Parathyroid adenoma (tissue), 2 donors: ENCODE data around the gene SKIC8.

Experiments used
- H2AFZ ChIP-seq: fragments of 300-600 bp; sonication (generic); one replicate; pipeline ENCODE4 v1.7.0; 2017; ENCODE audit warnings: antibody characterized with exemption, mild to moderate bottlenecking
- H3K27ac ChIP-seq: fragments of 300-600 bp; sonication (generic); one replicate; pipeline ENCODE4 v1.7.0; 2017
- H3K27me3 ChIP-seq: fragments of 300-600 bp; sonication (generic); one replicate; pipeline ENCODE4 v1.7.0; 2017; ENCODE audit warnings: low read length; ENCODE audit not compliant: control insufficient read depth, insufficient read depth
- H3K36me3 ChIP-seq: fragments of 300-600 bp; sonication (generic); one replicate; pipeline ENCODE4 v1.7.0; 2017; ENCODE audit warnings: low read length; ENCODE audit not compliant: control insufficient read depth, insufficient read depth
- H3K4me1 ChIP-seq: fragments of 300-600 bp; sonication (generic); one replicate; pipeline ENCODE4 v1.7.0; 2017; ENCODE audit warnings: control low read depth
- H3K4me2 ChIP-seq: fragments of 300-600 bp; sonication (generic); one replicate; pipeline ENCODE4 v1.7.0; 2017; ENCODE audit warnings: low read length
- H3K4me3 ChIP-seq: fragments of 300-600 bp; sonication (generic); one replicate; pipeline ENCODE4 v1.7.0; 2017; ENCODE audit warnings: low read depth, low read length
- H3K79me2 ChIP-seq: fragments of 300-600 bp; sonication (generic); one replicate; pipeline ENCODE4 v1.7.0; 2017; ENCODE audit warnings: control low read depth
- H3K9ac ChIP-seq: fragments of 300-600 bp; sonication (generic); one replicate; pipeline ENCODE4 v1.7.0; 2017; ENCODE audit warnings: mild to moderate bottlenecking
- H3K9me3 ChIP-seq: fragments of 300-600 bp; sonication (generic); one replicate; pipeline ENCODE4 v1.7.0; 2017; ENCODE audit warnings: low read length; ENCODE audit not compliant: control insufficient read depth
- TF ChIP-seq, protein P1 (sequence below): fragments of 300-600 bp; sonication (generic); IDR thresholded peaks from one replicate; pipeline ENCODE4 v1.7.0; 2017; ENCODE audit warnings: antibody characterized with exemption, mild to moderate bottlenecking
- donor health status: primary hyperparathyroidism.

Gene SKIC8

DNA sequence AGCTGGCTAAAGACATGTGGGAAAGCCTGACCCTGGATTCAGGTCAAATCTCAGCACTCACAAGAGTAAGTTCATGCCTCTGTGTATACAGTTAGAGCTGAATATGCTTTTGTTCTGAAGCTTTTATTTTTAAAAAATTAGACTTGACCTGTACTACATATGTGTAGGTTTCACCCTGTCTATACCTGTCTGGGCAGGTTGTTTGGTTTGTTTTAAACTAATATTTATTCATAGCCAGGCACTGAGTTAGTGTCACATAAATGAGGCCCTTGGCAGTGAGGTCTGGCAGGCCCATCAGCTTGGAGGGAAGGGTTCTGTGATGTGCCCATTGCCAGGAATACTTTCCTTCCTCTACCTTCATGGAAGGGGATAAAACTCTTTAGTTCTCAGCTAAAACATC is 33.2 kb downstream of the SKIC8 start:
- H2AFZ ChIP-seq, result peak overlapping the region; percentile 38
- no peak overlapping the region for H3K4me2 ChIP-seq
- no peak overlapping the region for H3K9ac ChIP-seq
- no peaks in the 10 kb centered on the region for H3K27me3 ChIP-seq
- TF ChIP-seq, protein P1, sequence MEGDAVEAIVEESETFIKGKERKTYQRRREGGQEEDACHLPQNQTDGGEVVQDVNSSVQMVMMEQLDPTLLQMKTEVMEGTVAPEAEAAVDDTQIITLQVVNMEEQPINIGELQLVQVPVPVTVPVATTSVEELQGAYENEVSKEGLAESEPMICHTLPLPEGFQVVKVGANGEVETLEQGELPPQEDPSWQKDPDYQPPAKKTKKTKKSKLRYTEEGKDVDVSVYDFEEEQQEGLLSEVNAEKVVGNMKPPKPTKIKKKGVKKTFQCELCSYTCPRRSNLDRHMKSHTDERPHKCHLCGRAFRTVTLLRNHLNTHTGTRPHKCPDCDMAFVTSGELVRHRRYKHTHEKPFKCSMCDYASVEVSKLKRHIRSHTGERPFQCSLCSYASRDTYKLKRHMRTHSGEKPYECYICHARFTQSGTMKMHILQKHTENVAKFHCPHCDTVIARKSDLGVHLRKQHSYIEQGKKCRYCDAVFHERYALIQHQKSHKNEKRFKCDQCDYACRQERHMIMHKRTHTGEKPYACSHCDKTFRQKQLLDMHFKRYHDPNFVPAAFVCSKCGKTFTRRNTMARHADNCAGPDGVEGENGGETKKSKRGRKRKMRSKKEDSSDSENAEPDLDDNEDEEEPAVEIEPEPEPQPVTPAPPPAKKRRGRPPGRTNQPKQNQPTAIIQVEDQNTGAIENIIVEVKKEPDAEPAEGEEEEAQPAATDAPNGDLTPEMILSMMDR, result no peak
- H3K9me3 ChIP-seq, result no peaks in the 10 kb centered on the region
- peak overlapping the region; percentile 29 for H3K27ac ChIP-seq
- H3K4me1 ChIP-seq, result peaks cover 2% of the 10 kb centered on the region
- no peaks in the 10 kb centered on the region for H3K36me3 ChIP-seq
- H3K79me2 ChIP-seq, result no peaks in the 10 kb centered on the region
- no peak overlapping the region for H3K4me3 ChIP-seq

DNA sequence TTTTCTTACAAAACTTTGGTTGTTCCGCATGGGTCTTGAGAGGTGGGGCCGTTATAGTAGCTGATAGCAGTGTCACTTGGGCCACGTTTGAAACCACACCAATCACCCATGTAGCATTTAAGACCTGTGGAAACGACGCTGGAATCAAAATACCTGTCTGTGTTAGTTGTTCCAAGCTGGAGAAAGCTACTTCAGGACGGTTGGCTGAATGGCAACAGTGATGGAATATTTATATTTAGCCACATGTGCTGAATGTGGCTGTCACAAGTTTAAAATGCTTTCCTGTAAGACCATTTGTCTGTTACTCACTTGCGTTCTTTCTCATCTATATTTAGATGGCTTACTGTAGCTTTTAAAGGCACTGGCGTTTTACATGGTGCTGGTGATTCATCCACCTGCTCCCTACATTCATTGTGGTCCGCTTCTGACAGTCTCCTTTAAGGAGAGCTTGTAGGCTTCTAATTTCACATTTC is 33.6 kb downstream of the SKIC8 start:
- no peak overlapping the region for H3K4me2 ChIP-seq
- H3K9me3 ChIP-seq, result no peaks in the 10 kb centered on the region
- H3K79me2 ChIP-seq, result no peaks in the 10 kb centered on the region
- no peaks in the 10 kb centered on the region for H3K27me3 ChIP-seq
- peak overlapping the region; percentile 38 for H2AFZ ChIP-seq
- no peak overlapping the region for H3K4me3 ChIP-seq
- TF ChIP-seq, protein P1, result no peak
- H3K27ac ChIP-seq, result peak overlapping the region; percentile 29
- peaks cover 2% of the 10 kb centered on the region for H3K4me1 ChIP-seq
- no peak overlapping the region for H3K9ac ChIP-seq
- no peaks in the 10 kb centered on the region for H3K36me3 ChIP-seq

DNA sequence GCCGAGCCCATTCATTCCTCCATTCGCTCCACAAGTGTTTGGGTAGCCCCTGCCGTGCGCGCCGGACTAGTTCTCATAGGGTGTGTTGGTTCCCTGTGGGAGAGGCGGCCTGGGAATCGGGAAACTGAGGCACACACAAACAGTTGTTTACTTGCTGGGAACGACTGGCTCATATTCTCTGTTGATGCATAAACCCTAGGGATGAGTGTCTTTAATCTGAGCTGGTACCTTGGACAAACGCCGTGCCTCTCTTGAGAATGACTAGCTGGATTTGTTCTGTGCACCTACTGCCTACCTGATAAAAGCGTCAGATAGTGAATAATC is 34.3 kb downstream of the SKIC8 start:
- Histone ChIP-seq H3K27ac (peak overlapping the region; percentile 29), H3K36me3 (no peaks in the 10 kb centered on the region), H2AFZ (peak overlapping the region; percentile 91), H3K27me3 (no peaks in the 10 kb centered on the region), H3K4me2 (peak overlapping the region; percentile 57), H3K9me3 (no peaks in the 10 kb centered on the region), H3K9ac (no peak overlapping the region), H3K4me3 (peak overlapping the region; percentile 31), H3K79me2 (no peaks in the 10 kb centered on the region), H3K4me1 (peaks cover 2% of the 10 kb centered on the region)
- TF ChIP-seq, protein P1, result no peak

DNA sequence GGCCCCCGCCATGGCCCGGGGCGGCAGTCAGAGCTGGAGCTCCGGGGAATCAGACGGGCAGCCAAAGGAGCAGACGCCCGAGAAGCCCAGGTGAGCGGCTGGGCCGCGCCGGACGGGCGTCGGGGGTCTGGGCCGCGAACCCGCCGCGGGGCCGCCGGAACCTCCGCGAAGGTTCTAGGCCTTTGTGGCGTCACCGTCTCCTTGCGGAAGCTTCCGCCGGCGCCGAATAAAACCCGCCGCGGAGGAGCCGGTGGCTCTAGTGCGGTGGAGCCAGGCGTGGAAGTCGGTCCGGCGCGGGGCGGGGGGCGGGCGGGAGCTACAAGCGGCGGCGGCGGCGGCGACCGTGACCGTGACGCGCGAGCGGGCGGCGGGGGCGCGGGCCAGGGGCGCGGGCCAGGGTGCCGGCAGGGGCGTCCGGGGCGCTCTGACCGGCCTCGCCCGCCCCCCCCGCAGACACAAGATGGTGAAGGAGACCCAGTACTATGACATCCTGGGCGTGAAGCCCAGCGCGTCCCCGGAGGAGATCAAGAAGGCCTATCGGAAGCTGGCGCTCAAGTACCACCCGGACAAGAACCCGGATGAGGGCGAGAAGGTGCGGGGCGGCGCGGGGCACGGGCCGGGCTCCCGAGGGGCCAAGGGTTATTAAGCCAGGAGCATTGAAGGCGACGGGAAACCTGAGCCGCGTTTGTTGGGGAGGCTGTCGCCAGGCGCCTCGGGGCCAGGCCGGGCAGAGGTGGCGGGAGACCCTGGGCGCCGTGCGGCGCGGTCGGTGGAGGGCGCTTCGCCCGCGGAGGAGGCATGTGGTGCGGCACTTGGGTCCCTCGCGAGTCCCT is 34.9 kb downstream of the SKIC8 start, which contains the start of gene DNAJA4:
Gene DNAJA4, plus strand, starts transcription at position 259 of the 833 bp plus-strand sequence. Its CDS starts 202 bp downstream, at position 461.
- Histone ChIP-seq H3K4me3 (peak within 1 kb of the TSS; percentile 31), H3K27ac (peak within 1 kb of the TSS; percentile 29), H3K4me1 (peaks cover 2% of the 10 kb centered on the region), H3K9me3 (no peaks in the 10 kb centered on the region), H3K9ac (peak within 1 kb of the TSS; percentile 61), H2AFZ (peak within 1 kb of the TSS; percentile 97), H3K79me2 (no peaks in the 10 kb centered on the region), H3K36me3 (no peaks in the 10 kb centered on the region), H3K27me3 (no peaks in the 10 kb centered on the region), H3K4me2 (peak within 1 kb of the TSS; percentile 57)
- TF ChIP-seq, protein P1, result peak; percentile 11
